ENCODE results near the gene IL1RAPL2.

GRCh38 chrX:105471597-105471996, 905.6 kb downstream of the IL1RAPL2 start:
- no peak for TF ChIP-seq CTCF (IDR thresholded peaks at IDR 0.05; ENCODE audit: low read depth, low read length)
- no peak for TF ChIP-seq EZH2phosphoT487 (IDR thresholded peaks at IDR 0.05; ENCODE audit: low read depth)

All from OCI-LY3 (cell line).